ENCODE data around the gene ABCB6.

The ABCB6 gene

GRCh38 chr2:219225350-219225749 lies 6.6 kb upstream of the ABCB6 start:
- DNase-seq (ENCODE audit: low read depth, low spot score) = no peak
- ChIA-PET POLR2A (no interaction called here), CTCF (interaction anchor here (7.0 kb wide), 1 partner anchor 68 kb away, joined by 81 read pairs; no protein-coding TSS in a partner anchor)
- H3K4me3 ChIP-seq (ENCODE audit: low read depth, low read length) = no peak overlapping the region
- no peak for TF ChIP-seq CTCF (IDR thresholded peaks at IDR 0.05; ENCODE audit: insufficient read depth, low read length, missing control alignments)

- POLR2A ChIA-PET = no interaction called here
- CTCF ChIA-PET = interaction anchor here (0.7 to 1.3 kb wide), 2 partner anchors 65 to 72 kb away, joined by 4 to 12 read pairs; no protein-coding TSS in a partner anchor
- DNase-seq (ENCODE audit: low read depth, low spot score) = no peak
- no peak for TF ChIP-seq CTCF (IDR thresholded peaks at IDR 0.05; ENCODE audit: insufficient read depth, low read length, missing control alignments)
- no peak overlapping the region for H3K4me3 ChIP-seq (ENCODE audit: low read depth, low read length)
These were observed 5.3 kb upstream of the ABCB6 start for GRCh38 chr2:219223831-219224610.

DNA sequence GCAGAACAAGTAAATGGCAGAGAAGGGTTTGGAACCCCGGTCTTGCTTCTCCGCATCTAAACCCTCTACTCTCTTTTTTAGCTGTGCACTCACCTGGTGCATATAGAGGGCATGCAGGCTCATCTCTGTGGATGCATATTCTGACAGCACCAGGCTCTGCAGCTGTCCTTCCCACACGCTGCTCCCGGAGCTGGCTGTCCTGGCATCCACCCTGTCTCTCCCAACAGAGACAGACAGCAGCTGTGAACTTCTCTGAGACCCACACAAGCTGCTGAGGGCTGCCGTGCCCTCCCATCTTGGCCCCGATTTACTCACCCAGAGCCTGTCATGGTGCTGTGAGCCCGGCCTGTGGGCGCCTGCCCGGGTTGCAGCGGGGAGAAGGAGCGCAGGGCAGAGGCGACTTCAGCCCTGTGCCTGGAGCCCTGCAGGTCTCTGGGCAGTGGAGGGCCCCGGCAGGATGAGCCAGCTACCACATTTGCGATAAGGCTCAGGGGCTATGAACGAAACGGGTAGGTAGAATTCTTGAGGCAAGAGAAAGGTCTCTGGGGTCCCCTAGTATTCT lies 3.3 kb upstream of the ABCB6 start:
- TF ChIP-seq CTCF (IDR thresholded peaks at IDR 0.05; ENCODE audit: insufficient read depth, low read length, missing control alignments) = no peak
- no peak overlapping the region for H3K4me3 ChIP-seq (ENCODE audit: low read depth, low read length)
- ChIA-PET POLR2A (interaction anchor here (0.8 kb wide), 1 partner anchor 30 kb away, joined by 3 read pairs; no protein-coding TSS in a partner anchor), CTCF (interaction anchor here (0.8 to 3.3 kb wide), 4 partner anchors 9 to 73 kb away, joined by 3 to 11 read pairs (median 4); no protein-coding TSS in a partner anchor)
- no peak for DNase-seq (ENCODE audit: low read depth, low spot score)

- no peak for TF ChIP-seq CTCF (IDR thresholded peaks at IDR 0.05; ENCODE audit: insufficient read depth, low read length, missing control alignments)
- no peak overlapping the region for H3K4me3 ChIP-seq (ENCODE audit: low read depth, low read length)
- ChIA-PET CTCF (interaction anchor here (1.1 to 3.3 kb wide), 5 partner anchors 9 to 74 kb away, joined by 3 to 11 read pairs (median 8); partner anchors contain the start of genes ANKZF1 and ATG9A), POLR2A (no interaction called here)
- no peak for DNase-seq (ENCODE audit: low read depth, low spot score)
These were observed 2.1 kb upstream of the ABCB6 start for GRCh38 chr2:219220652-219221402.

DNA sequence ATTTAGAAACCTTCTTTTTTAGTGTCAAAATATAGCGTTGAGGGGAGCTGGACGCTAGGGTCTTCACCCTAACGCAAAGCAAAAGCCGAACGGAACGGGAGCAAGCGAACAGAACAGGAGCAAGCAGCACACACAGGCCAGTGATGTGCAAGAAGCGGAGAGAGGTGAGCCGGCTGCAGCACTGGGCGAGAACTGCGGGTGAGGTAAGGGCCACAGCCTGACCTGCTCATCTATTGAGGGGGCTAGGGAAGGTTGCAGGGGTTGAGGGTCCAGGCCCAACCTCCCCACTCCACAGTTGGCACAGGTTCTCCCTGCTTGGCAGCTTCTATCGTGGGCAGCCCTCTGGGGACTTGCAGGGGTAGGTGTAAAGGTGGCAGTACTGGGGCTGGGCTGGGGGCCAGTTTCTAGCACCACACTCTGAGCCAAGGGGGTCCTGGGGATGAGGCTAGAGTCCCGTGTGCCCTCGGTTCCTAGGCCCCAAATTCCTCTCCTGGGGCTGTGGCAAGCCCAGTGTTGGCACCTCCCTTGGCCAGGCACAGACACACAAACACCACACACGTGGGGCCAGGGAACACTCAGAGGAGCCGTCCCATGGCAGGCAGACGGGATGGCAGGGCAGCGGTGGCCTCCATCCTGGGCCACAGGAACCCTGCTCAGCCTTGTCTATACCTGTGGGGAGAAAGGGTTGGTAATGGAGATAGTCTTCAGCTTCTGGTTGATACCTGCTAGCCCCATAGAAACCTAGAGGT lies 1.2 kb upstream of the ABCB6 start:
- no peak for TF ChIP-seq CTCF (IDR thresholded peaks at IDR 0.05; ENCODE audit: insufficient read depth, low read length, missing control alignments)
- POLR2A ChIA-PET = interaction anchor here (2.4 to 2.7 kb wide), 3 partner anchors 9 to 59 kb away, joined by 13 to 26 read pairs (median 13); partner anchors contain the start of genes ANKZF1, ATG9A, DNAJB2 and GLB1L
- CTCF ChIA-PET = interaction anchor here (1.0 to 5.8 kb wide), 11 partner anchors 8 to 80 kb away, joined by 3 to 40 read pairs (median 4); partner anchors contain the start of genes ANKZF1, ATG9A and CNPPD1

More for the DNA sequence above, 1.2 kb upstream of the ABCB6 start:
- no peak overlapping the region for H3K4me3 ChIP-seq (ENCODE audit: low read depth, low read length)
- DNase-seq (ENCODE audit: low read depth, low spot score) = no peak

Data from AG04449 (cell line).